ENCODE data around the gene GRB7.
"Not testable (repeated sequence)": the region's sequence is repeated elsewhere in the genome, so short reads cannot be mapped to it uniquely, and the experiment has no call there.

The GRB7 gene
- total RNA-seq = 0 to 1.7 (median 0) reads per million in 17 experiments

DNA sequence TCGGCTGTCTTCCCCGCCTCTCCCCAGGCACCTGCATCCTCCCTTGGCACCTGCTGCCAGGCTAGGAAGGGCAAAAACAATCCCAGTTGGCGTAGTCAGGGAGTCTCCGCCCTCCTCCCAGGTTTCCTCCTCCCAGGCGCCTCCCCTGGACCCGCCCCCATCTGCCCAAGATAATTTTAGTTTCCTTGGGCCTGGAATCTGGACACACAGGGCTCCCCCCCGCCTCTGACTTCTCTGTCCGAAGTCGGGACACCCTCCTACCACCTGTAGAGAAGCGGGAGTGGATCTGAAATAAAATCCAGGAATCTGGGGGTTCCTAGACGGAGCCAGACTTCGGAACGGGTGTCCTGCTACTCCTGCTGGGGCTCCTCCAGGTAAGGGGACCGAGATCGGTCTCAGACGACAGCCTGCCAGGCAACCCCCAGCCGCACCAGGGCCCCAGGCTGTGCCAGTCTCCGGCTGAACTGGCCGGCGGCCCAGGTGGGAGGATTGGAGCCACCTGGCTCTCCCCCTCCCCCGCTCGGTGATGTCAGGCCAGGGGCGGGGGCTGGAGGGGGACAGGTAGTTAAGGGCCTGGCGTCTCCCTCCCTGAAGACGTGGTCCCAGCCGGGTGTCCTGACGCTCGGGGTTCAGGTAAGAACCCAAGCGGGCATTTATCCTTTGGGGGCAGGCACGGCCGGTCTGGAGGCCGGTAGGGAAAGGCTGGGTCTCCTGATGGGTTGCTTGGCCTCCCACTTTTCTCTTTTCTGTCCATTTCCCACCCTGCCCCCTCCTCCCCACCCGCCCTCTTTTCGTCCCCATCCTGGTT is at the start of gene GRB7:
GRB7 (plus strand) TSS at position 179 of the 808 bp plus-strand sequence. CDS start 4,364 bp downstream, outside the sequence.
- peak in 2 of 4 experiments; percentile 10 to 32 for DNase-seq

DNA sequence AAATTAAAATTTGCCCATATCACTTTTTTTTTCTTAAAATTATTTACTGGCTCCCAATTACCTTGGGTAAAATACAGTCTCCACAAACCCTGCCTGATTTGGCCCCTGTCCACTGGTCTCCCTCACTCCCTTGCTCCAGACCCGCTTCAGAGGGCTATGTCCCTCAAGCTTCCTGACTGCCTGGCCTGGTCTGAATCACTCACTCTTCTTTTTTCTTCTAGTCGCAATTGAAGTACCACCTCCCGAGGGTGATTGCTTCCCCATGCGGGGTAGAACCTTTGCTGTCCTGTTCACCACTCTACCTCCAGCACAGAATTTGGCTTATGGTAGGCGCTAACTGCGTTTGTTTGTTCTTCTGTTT is 49.3 kb upstream of the GRB7 start:
- peak in 1 of 4 experiments; percentile 17 for DNase-seq

DNA sequence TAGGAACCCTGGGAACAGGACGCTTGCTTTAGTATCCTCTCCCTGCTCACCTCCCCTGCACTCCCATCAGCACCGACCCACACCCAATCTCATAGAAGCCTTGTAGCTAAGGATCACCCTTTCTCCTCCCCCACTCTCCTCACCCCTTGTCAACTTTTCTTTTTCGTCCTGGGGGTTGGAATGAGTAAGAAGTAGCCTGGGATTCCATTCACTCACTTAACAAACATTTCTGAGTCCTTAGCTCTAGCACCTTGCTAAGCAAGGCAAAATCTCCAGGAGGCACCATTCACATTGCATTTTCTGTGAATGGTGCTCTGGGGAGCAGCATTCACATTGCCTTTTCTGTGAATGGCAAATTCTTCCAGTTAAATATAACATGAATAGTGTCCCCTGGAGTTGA is 48.8 kb upstream of the GRB7 start:
- no peak for DNase-seq

DNA sequence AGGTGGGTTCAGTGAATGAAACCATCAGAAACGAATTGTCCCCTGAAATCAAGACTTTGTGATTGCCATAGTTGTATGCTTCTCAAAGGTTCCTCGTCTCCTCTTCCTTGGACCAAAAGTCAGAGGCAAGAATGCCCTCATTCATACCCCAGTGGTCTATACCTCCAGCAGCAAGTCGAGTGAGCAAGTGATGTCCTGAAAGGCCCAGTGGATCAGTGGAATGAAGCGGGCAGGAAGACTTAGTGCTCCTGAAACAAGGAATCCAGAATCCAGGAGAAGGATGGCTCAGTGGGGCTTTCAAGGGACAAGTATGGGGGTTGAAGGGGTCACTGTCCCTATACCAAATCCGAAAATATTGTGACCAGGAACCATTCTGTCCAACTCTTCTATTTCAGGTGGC is 43.1 kb upstream of the GRB7 start:
- no peak for DNase-seq

DNA sequence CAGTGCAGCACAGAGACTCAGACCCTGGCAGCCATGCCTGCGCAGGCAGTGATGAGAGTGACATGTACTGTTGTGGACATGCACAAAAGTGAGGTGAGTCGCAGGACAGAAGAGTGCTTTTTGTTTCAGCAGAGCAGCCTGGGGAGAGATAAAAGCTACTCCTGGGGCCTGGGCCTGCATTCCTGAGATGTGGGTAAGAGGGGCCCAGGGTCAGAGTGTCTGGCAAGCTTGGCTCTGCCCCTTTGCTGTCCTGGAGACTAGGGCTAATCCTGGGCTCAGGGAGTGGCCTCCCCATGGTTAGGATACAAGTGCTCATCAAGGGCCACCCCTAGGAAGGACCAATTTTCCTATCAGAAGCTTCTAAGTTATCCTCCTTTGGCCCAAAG is 42.7 kb upstream of the GRB7 start:
- DNase-seq = no peak

DNA sequence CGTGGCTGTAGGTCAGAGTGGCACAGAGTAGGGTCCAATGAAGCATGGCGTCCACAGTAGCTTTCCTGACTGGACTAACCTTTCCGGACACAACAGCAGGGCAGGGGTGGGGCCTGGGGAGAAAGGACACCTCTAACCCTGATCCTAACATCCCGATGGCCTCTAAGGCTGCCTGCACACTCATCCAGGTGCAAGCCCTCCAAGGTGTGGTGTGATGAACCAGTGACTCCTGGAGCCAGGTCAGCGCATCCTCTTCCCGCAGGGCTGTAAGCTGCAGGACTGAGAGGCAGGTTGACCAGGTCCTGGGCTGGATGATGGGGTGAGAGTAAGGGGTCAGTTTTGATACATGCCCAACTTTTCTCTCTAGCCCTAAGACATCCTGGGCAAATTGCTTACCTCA is 41.0 kb upstream of the GRB7 start:
- no peak for DNase-seq

DNA sequence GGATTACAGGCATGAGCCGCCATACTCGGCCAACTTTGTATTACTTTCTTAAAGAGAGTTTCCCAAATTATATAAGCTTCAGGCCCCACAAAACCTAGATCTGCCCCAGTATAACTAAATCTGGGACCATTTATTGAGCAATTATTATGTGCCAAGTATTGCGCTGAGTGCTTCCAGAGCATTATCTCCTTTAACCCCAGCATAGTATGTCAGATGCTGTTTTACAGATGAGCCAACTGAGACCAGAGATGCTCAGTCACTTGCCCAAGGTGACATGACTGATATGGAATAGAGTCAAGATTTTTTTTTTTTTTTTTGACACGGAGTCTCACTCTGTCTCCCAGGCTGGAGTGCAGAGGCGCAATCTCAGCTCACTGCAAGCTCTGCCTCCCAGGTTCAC is 39.8 kb upstream of the GRB7 start:
- DNase-seq = no peak

DNA sequence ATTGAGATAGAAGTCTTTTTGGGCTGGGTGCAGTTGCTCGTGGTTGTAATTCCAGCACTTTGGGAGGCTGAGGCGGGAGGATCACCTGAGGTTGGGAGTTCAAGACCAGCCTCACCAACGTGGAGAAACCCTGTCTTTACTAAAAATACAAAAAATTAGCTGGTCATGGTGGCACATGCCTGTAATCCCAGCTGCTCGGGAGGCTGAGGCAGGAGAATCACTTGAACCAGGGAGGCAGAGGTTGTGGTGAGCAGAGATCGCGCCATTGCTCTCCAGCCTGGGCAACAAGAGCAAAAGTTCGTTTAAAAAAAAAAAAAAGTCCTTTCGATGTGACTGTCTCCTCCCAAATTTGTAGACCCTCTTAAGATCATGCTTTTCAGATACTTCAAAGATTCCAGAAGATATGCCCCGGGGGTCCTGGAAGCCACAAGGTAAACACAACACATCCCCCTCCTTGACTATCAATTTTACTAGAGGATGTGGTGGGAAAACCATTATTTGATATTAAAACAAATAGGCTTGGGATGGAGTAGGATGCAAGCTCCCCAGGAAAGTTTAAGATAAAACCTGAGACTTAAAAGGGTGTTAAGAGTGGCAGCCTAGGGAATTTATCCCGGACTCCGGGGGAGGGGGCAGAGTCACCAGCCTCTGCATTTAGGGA is 38.5 kb upstream of the GRB7 start:
- not testable (repeated sequence) for DNase-seq

DNA sequence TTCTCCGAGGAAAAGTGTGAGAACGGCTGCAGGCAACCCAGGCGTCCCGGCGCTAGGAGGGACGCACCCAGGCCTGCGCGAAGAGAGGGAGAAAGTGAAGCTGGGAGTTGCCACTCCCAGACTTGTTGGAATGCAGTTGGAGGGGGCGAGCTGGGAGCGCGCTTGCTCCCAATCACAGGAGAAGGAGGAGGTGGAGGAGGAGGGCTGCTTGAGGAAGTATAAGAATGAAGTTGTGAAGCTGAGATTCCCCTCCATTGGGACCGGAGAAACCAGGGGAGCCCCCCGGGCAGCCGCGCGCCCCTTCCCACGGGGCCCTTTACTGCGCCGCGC is 38.0 kb upstream of the GRB7 start, which contains the start of gene ERBB2:
ERBB2 (plus strand) TSS at position 247 of the 330 bp plus-strand sequence. CDS start 175 bp downstream, outside the sequence.
- DNase-seq = peak in 3 of 4 experiments; percentile 9 to 55 (median 17)

DNA sequence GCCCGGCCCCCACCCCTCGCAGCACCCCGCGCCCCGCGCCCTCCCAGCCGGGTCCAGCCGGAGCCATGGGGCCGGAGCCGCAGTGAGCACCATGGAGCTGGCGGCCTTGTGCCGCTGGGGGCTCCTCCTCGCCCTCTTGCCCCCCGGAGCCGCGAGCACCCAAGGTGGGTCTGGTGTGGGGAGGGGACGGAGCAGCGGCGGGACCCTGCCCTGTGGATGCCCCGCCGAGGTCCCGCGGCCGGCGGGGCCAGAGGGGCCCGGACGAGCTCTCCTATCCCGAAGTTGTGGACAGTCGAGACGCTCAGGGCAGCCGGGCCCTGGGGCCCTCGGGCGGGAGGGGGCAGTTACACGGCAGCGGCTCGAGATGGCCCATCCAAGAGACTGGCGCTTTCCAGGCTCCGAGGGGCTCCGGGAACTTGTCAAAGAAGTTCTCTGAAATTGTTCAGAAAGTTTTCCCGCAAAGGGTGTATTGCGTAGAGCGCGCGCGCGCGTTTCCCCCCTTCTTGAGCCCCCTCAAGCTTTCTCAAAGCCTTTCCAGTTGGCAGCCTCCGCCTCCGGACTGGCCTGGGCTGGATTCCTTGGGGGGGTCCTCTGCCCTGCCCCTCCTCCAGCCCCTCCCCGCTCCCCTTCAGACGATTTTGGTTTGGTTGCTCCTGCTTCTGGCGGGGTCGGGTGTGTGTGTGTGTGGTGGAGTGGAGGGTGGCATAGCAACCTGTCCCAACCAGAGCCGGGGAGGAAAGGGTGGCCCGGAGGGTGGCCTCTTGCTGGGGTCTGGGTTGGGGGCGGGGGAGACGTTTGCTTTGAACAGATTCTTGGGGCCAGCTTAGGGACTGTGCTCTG is 37.4 kb upstream of the GRB7 start:
- DNase-seq = no peak

DNA sequence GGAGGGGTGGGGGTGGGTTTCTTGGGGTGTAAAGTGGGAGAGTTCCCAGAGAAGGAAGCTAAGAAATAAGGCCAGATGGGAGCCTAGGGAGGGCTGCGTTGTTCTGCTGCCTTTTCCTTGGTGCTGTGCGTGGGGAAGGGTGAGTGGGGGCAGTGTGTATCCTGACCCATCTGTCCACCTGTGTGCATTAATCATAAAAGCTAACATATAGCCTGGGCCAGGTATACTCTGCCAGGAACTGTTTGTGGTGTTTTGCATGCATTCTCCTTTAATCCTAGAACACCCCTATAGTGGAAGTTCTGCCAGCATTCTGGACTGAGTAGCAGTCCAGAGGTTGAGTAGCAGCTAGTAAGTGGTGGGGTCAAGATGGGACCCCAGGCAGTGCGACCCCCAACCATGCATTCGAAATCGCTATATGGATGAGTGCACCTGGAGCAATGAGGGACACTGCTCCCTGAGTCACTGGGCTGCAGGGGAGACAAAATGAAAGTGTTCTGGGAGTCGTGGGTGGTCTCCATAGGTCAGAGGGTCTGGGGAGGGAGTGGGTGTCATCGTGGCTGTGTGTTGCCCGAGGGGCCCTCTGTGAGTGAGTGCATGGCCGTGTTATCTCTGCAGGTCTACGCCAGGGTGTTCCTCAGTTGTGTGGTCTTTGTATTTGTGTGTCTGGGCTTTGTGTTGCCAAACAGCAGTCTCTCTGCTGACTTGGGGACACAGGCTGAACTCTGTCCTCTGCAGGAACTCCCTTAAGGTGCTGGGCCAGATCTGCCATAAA is 36.5 kb upstream of the GRB7 start:
- no peak for DNase-seq

DNA sequence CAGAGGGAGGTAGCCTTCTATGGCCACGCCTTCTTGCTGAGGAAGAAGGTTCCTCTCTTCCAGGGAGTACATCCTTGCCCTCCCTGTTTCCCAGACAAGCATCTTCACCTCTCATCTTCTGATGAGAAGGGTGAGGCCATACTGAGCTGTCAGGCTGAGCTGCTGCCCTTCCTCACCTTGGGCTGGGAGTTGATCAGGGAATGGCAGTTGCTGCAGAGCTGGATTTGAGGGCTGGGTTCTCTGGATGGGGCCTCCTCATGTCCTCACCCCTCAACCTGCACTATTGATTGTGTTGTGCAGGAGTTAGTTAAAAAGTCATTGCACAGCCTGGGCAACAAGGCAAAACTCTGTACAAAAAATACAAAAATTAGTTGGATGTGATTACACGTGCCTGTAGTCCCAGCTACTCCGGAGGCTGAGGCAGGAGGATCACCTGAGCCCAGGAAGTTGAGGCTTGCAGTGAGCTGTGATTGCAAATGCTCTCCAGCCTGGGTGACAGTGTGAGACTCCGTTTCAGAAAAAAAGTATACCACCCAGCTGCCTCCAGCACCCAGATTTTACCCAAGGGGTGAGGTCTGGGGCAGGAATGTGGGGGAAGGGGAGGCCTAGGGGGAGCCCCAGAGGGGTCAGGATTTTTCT is 35.8 kb upstream of the GRB7 start:
- no peak for DNase-seq

DNA sequence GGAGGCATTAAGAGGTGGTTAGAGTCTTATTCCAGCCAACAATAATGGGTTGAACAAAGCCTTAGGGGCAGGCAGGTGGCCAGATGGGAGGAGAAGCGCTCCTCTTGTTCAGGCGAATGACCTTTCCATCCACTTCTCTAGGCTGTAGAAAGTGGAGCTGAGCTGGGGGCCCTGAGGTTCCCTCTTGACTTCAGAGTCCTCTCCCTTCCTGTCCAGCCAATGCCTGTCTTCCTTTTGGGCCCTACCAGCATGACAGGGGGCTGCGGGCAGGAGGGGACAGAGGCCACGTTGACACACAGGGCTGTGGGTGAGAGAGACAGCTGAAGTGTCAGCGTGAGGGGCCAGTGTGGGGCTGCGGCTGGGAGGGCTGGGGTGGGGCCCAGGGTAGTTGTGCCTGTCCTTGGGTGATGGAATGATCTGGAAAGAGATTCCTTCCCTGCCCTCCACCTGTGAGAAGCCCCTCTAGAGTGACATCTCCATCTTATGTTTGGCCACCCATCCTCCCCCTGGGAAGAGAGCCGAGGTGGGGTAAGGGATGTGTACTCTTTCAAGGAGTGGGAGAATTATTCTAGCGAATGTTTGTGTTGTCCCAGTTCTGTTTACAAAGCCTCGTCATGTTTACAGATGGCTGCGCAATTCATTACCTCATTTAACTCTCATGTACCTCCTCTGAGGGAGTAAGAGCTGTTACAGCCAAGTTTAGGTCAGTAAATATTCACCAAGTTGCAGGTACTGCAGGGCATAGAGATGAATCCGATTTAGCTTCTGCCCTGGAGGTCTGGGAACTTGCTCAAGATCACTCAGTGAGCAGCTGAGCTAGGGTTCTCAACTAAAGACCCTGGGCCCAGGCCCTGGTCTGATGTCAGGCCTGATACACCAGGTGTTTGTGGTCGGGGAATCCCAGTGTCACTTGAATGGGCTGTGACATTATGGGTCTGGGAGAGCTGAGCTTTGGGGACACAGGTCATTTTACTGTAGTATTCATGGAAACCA is 34.5 kb upstream of the GRB7 start:
- no peak for DNase-seq

DNA sequence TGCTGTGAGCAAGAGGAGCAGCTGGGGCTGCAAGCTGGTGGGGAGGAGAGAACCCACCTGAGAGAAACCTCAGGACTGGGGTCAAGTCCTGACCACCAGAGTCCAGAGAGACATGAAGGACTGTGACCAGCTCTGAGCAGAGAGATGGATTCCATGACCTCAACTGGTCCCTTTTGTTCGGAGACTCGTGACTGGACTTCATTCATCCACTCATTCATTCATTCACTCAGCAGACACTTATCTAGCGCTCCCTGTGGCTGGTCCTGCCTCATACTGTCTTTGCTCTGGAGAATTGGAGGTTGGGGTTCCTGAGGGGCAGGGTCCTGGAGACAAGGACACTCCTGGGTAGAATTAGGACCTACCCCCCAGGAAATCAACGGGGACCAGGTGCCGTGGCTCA is 33.8 kb upstream of the GRB7 start:
- DNase-seq = no peak

DNA sequence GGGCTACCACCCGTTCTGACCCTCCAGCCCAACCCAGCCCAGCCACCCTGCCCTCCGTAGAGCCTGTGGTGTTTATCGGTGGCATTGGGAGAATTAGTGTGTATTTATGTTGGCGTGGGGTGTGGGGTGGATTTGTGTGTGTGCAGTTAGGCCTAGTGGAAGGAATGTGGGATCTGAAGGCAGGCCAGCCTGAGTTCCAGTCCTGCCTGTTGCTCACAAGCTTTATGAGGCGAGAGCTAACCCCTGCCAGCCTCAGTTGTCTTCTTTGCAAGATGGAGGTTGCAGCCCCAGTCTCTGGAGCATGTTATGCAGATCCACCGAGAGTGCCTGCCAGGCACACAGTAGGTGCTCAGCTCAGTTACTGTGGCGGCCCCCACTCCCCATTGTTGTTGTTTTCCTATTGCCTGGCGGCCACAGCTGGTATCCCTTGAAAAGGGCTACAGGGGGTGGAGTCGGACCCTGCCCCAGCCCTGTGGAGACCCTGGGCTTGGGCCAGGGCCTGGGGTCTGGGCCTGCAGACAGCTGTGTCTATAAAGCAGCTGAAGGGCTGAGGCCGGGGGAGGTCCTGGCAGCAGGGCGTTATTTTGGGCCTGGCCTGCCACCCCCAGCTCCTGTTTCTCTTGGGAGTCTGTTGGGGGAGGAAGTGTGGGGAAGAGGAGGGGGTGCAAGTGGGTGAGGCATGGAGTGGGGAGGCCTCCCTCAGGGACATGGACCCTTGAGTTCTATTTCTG is 32.8 kb upstream of the GRB7 start:
- no peak for DNase-seq

DNA sequence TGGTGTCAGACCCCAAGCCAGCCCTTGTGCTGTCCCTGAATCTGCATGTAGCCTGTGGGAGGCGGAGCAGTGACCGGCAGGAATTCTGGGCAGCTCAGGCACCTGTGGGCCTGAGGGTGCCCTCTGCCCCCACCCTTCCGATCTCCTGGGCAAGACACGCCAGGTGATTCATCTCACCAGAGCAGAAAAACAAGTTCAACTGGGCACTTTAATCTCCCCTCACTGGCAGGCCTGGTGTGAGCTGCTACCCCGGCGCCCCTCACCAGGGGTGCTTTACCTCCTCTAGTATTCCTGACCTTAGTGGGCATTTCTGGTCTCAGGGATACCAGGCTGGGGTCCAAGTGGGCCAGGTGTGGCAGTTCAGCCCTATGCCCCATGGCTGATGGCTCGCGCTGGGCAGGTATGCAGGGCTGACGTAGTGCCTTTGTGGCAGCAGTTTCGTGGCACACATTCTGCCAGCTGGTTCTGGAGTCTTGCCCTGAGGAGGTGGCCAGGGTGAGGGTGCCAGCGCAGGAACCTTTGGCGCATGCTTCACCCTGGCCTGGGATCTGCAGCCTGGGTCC is 31.9 kb upstream of the GRB7 start:
- no peak for DNase-seq

DNA sequence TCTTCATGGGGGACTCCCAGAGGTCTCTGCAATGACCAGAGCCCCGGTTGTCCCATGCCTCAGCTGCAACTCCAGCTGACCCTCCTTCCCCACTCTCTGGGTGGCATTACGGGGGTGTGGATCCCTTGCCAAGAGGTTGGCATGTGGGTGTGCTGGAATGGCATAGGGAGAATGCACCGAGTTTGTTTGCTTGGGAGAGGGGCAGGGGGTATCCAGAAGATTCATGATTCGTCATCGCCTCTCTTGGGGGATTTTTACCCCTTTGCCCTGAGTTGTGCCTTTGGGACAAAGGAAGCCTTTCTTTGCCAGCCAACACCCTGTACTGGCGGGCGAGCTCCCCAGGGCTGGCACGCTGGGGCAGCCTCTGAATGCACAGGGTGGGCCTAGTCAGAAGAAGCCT is 31.4 kb upstream of the GRB7 start:
- DNase-seq = no peak

DNA sequence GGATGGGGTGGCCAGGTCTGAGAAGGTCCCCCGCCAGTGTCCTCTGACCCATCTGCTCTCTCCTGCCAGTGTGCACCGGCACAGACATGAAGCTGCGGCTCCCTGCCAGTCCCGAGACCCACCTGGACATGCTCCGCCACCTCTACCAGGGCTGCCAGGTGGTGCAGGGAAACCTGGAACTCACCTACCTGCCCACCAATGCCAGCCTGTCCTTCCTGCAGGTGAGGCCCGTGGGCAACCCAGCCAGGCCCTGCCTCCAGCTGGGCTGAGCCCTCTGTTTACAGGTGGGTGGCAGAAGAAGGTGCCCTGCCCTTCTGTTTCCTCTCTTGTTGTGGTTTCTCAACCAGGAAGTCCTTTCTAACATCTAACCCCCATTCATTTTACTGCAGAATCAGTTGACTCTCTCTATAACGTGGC is 30.8 kb upstream of the GRB7 start:
- no peak for DNase-seq

DNA sequence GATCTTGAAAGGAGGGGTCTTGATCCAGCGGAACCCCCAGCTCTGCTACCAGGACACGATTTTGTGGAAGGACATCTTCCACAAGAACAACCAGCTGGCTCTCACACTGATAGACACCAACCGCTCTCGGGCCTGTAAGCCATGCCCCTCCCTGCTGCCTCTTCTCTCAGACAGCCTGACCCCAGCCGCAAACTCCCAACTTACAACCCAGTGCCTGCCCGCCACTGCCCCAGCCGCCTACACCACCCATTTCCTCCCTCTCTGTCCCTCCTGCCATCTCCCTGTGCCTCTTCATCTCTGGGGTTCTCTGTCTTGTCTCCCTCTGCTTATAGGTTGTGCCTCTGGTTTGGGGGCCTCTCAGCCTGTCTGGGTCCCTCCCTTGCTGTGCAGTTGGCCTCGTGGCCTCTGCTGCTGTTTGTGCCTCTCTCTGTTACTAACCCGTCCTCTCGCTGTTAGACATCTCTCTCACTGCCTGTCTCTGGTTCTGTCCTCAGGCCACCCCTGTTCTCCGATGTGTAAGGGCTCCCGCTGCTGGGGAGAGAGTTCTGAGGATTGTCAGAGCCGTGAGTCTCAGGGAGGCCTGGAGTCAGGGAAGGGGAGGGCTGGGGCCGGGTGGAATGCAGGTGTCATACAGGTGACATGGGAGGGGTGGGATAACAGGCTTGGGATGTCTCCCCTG is 28.3 kb upstream of the GRB7 start:
- no peak for DNase-seq
